Activated CD4-positive, CD25-positive, alpha-beta regulatory T cell treated with anti-CD3 and anti-CD28 coated beads, Interleukin-2, amount 50 U/mL, for 16 hours (primary cell): ENCODE measurements around the gene LY86.

Source experiments
- DNase-seq: peaks from one replicate; pipeline ENCODE4 v3.0.0-alpha.2; 2020; ENCODE audit warnings: low read depth, low spot score

The LY86 gene

DNA sequence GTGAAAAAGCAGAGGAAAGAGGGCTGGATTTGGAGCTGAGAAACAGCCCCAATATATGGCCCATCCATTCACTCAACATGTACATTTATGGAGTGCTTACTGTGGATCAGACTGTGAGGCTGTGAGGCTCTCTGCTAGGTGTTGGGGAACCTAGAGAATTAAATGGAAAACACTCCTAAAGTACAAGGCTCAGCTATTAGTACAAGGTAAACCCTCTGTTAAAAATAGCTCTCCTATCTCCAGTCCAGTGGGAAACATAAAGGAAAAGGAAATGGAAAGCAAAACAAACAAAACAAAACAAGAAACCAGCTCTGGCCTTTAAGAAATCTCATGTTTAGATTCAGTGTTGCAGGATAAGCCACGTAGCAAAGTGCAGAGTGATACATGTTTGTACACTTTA is 35.0 kb downstream of the LY86 start:
- DNase-seq: no peak

- DNase-seq: no peak
These were observed 35.9 kb downstream of the LY86 start for GRCh38 chr6:6624269-6624990.

DNA sequence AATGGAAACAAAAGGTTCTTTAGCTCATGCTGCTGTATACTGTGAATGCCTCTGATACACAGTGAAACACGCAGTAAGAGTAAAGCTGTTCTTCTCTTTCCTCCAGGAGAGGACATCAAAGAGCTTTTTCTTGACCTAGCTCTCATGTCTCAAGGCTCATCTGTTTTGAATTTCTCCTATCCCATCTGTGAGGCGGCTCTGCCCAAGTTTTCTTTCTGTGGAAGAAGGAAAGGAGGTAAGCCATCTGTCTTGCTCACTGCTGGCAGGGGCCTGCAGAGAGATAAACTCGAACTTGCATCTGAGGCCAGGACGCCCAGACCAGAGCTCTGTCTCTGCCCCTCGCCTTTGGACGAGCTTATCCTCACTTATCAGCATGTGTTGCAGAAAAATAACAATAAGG is 37.7 kb downstream of the LY86 start:
- no peak for DNase-seq

GRCh38 chr6:6629402-6629801 is 40.9 kb downstream of the LY86 start:
- DNase-seq: no peak

DNA sequence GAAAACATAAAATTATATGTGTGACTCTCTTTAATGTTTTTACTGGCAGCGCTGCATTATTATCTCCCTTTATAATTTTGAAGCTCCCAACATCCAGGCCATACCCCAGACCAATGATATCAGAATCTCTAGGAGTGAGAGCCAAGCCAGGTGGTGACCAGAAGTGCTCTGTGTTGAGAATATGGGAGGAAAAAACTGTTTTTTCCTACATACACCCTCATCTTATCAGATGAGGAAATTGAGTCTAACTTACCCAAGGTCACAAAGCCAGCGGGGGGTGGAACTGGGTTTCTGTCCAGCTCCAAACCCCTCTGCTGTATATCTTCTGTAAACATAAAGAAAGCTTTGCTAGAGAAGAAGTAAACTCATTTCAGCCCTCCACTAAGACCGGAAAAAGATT is 42.5 kb downstream of the LY86 start:
- DNase-seq: no peak

DNA sequence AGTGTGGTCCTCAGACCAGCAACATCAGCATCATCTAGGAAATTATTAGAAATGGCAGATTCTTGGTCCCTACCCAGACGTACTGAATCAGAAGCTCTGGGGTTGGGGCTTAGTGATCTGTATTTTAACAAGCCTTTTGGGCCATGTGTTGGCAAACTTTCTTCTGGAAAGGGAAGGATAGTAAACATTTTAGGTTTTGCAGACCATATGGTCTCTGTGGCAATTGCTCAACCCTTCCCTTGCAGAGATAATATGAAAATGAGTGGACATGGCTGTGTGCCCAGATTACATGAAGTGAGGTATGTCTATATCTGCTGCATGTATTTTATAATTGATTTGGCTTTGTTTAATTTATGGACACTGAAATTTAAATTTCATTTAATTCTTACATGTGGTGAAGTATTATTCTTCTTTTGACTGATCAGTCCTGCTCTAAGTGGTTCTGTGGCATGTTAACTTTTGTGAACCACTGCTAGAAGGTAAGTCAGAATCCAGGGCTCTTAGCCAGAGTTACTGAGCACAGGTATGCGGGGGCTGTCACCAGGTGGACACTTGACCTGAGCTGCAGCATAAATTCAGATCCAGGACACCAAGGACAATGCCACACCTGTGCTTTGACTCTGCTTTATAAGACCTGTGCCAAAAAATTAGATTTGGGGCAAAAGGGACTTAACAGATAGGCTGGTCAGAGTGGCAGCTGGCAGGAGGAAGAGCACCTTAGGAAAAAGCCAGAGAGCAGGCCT is 43.2 kb downstream of the LY86 start:
- no peak for DNase-seq

DNA sequence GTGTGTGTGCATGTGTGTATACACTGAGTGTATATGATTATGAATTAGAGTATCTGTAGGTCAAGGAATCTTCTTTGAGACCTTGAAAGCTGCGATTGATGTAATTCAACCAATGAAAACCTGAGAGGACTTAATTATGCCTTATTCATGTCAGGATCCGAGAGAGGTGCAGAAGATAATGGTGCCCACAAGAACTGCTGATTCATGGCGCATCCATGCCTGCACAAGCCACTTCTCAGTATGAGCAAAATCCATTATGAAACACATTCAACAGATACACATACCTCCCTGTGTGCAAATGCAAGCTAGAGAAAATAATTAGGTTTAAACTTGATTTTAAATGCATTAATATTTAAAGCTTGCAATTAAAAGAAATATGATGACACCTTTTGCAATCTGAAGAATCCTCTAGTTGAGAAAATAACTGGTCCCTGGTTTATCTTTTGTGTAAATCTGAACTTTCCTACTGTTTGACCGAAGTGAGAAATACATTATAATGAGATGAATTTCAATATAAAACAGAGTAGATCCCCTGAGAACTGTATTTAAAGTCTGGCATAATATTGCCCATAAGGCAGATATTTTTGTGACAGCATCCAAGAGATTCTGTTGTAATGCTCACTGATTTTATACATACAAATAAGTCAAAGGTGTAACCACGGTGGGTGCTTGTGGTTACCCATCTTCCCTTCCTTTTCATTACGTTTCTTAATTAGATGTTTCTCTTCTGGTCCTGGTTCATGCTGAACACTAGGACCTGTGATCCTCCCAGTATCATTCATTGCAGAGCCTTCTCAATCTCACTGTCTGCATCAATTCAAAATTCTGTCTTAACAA is 45.6 kb downstream of the LY86 start:
- DNase-seq: no peak

- no peak for DNase-seq
These were observed 46.2 kb downstream of the LY86 start for GRCh38 chr6:6634735-6635075.

GRCh38 chr6:6635291-6635690 is 46.8 kb downstream of the LY86 start:
- DNase-seq: no peak

GRCh38 chr6:6635869-6636268 is 47.3 kb downstream of the LY86 start:
- no peak for DNase-seq

- no peak for DNase-seq
These were observed 51.1 kb downstream of the LY86 start for GRCh38 chr6:6639572-6639971.

- DNase-seq: no peak
These were observed 52.4 kb downstream of the LY86 start for GRCh38 chr6:6640926-6641325.

DNA sequence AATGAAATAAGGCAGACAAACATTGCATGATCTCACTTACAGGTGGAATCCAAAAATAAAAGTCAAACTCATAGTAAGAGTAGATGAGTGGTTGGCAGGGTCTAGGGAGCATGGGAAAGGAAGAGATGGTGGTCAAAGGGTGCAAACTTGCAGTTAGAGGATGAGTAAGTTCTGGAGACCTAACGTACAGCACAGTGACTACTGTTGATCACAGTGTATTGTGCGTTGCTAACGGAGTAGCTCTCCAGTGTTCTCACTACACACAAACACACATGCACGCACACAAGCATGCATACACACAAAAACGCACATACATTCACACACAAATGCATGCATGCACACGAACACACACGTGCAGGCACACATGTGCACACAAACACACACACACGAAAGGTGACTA is 54.9 kb downstream of the LY86 start:
- no peak for DNase-seq

- DNase-seq: no peak
These were observed 56.9 kb downstream of the LY86 start for GRCh38 chr6:6645261-6645917.

DNA sequence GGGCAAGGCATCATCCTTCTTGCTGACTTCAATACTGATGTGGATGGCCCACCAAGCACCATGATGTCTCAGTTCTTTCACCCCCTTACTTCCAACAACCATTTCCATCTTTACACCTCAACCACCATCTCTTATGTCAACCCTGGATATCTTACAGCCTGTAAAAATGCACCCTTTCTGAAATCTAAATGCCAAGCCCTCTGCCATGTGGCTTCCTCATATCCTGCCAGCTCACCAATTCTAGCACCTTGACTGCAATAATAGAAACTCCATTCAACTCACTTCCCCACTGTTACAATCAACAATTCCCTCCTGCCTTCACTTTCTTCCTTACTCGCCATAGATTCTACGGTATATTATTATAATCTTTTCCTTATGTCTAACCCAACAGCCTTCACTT is 57.9 kb downstream of the LY86 start:
- no peak for DNase-seq

- DNase-seq: no peak
These were observed 58.3 kb downstream of the LY86 start for GRCh38 chr6:6646859-6647258.

- DNase-seq: no peak
These were observed 60.3 kb downstream of the LY86 start for GRCh38 chr6:6648692-6649343.

DNA sequence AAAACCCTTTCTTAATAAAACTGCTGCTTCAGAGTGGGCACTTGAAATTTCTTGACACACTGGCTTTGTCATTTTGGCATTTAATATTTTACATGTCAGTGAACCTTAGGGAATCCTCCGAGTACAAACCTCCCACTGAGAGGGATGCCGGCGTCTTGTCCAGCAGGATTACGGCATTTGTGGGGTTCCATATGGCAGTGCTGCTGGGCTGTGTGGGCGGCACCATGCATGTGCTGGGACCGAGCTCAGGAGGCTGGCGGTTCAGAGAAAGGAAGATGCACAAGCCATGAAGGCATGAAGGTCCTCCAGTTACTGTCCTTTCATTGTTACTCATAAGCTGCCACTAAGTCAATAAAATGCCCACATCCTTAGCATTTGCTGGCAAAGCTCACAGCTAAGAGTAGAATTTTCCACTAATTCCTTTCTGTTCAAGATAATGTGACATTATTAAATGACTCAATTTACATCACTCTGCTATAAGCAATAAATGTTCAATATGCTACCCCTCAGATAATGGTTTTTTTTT is 61.4 kb downstream of the LY86 start:
- no peak for DNase-seq

DNA sequence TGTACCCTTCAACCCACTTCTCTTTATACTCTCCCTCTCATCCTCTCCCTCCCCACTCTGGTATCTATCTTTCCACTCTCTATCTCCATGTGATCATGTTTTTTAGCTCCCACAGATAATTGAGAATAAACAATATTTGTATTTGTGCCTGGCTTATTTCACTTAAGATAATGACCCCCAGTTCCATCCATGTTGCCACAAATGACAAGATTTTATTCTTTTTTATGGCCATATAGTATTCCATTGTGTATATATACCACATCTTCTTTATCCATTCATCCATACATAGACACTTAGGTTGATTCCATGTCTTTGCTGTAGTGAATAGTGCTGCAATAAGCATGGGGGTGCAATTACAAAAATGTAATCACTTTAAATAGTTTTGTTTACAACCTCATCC is 62.3 kb downstream of the LY86 start:
- DNase-seq: no peak

- no peak for DNase-seq
These were observed 62.8 kb downstream of the LY86 start for GRCh38 chr6:6651335-6651734.

DNA sequence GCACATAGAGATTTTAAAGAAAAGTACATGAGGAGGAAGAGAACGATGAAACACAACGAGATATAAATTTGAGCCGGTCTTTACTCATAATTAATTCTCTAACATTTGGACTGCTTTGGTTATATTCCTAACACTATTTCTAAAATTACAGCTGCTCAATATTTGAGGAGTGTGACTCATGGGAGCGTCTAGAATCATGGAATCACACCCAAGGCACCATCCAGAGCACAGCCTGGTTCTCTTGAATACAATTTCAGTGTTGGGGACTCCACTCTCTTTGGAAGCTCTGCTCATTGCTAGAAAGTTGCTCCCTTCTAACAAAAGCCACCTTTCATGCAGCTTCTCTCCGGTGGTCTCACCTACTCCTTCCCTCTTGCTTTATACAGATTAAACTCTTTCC is 64.4 kb downstream of the LY86 start:
- DNase-seq: no peak
